Neural crest cell (in vitro differentiated cells): ENCODE results near the gene PGAP6. TPM values are rescaled to one million over a fixed set of nuclear protein-coding genes. Genes with fewer than 3 reads are reported as not detected.

Source experiments
- DNase-seq: peaks from one replicate; pipeline ENCODE4 v3.0.0; 2021; ENCODE audit warnings: low read depth, mixed read lengths, low spot score
- H3K27ac Mint-ChIP-seq: one replicate; pipeline ENCODE4 v1.8.0; 2021; ENCODE audit warnings: mild to moderate bottlenecking, mixed read lengths; ENCODE audit not compliant: unreplicated experiment
- H3K27me3 Mint-ChIP-seq: 2 replicates; pipeline ENCODE4 v1.8.0; 2021; ENCODE audit warnings: low read depth, mild to moderate bottlenecking, mixed read lengths
- H3K36me3 Mint-ChIP-seq: 2 replicates; pipeline ENCODE4 v1.8.0; 2021; ENCODE audit warnings: low read depth, mild to moderate bottlenecking, mixed read lengths
- H3K4me1 Mint-ChIP-seq: 2 replicates; pipeline ENCODE4 v1.8.0; 2021; ENCODE audit warnings: mixed read lengths
- H3K4me3 Mint-ChIP-seq: one replicate; pipeline ENCODE4 v1.8.0; 2021; ENCODE audit warnings: mild to moderate bottlenecking, mixed read lengths
- H3K9me3 Mint-ChIP-seq: 2 replicates; pipeline ENCODE4 v1.8.0; 2021; ENCODE audit warnings: mixed read lengths
- CTCF ChIP-seq: fragments of 200-600 bp; sonication (generic); conservative IDR thresholded peaks from 2 replicates; pipeline ENCODE4 v1.5.0; 2021; ENCODE audit warnings: antibody characterized with exemption, mild to moderate bottlenecking
- total RNA-seq: library from RNA; stranded (reverse); gene quantifications from 2 replicates; pipeline ENCODE4 v1.2.1, GENCODE V29; 2021

Gene PGAP6
- total RNA-seq, 1 donor from 2014 or later = 62.0 TPM

- Mint-ChIP-seq H3K9me3 (no peaks in the 10 kb centered on the region), H3K27ac (peak overlapping the region; percentile 50), H3K4me3 (peak overlapping the region; percentile 86), H3K36me3 (no peaks in the 10 kb centered on the region), H3K27me3 (peaks cover 6% of the 10 kb centered on the region), H3K4me1 (peaks cover 21% of the 10 kb centered on the region)
- peak; percentile 58 for TF ChIP-seq CTCF
- DNase-seq = peak; percentile 73
These were observed 16.1 kb upstream of the PGAP6 start for GRCh38 chr16:397736-398332.

- Mint-ChIP-seq H3K4me1 (peaks cover 21% of the 10 kb centered on the region), H3K4me3 (peak within 1 kb of the TSS; percentile 96)
These were observed 15.4 kb upstream of the PGAP6 start, which contains the start of gene NME4 for GRCh38 chr16:397135-397661. TSS of gene NME4 (plus strand) at chr16:397199. CDS start at chr16:397223, 24 bp downstream.

GRCh38 chr16:396605-397004, 14.8 kb upstream of the PGAP6 start:
- peak overlapping the region; percentile 98 for H3K27ac Mint-ChIP-seq
- peaks cover 2% of the 10 kb centered on the region for H3K36me3 Mint-ChIP-seq
- no peak for TF ChIP-seq CTCF
- H3K27me3 Mint-ChIP-seq = peaks cover 6% of the 10 kb centered on the region
- H3K9me3 Mint-ChIP-seq = peaks cover 2% of the 10 kb centered on the region
- H3K4me3 Mint-ChIP-seq = peak overlapping the region; percentile 96
- DNase-seq = peak; percentile 44
- H3K4me1 Mint-ChIP-seq = peaks cover 21% of the 10 kb centered on the region

More at GRCh38 chr16:397135-397661, 15.4 kb upstream of the PGAP6 start, which contains the start of gene NME4:
- H3K36me3 Mint-ChIP-seq = no peaks in the 10 kb centered on the region
- TF ChIP-seq CTCF = no peak
- H3K27me3 Mint-ChIP-seq = peaks cover 6% of the 10 kb centered on the region
- H3K27ac Mint-ChIP-seq = peak within 1 kb of the TSS; percentile 98
- DNase-seq = peak; percentile 41
- no peaks in the 10 kb centered on the region for H3K9me3 Mint-ChIP-seq

GRCh38 chr16:396199-396598, 14.4 kb upstream of the PGAP6 start:
- Mint-ChIP-seq H3K27ac (peak overlapping the region; percentile 40), H3K36me3 (peaks cover 2% of the 10 kb centered on the region), H3K27me3 (peaks cover 6% of the 10 kb centered on the region), H3K4me1 (peaks cover 21% of the 10 kb centered on the region), H3K4me3 (peak overlapping the region; percentile 96), H3K9me3 (peaks cover 2% of the 10 kb centered on the region)
- TF ChIP-seq CTCF = no peak
- DNase-seq = no peak

- H3K9me3 Mint-ChIP-seq = peaks cover 2% of the 10 kb centered on the region
These were observed 10.8 kb upstream of the PGAP6 start for GRCh38 chr16:392450-393030.

More at GRCh38 chr16:392450-393030, 10.8 kb upstream of the PGAP6 start:
- no peak for TF ChIP-seq CTCF
- H3K4me1 Mint-ChIP-seq = peaks cover 25% of the 10 kb centered on the region
- H3K36me3 Mint-ChIP-seq = peaks cover 2% of the 10 kb centered on the region
- H3K27ac Mint-ChIP-seq = no peak overlapping the region
- peak overlapping the region; percentile 80 for H3K4me3 Mint-ChIP-seq
- no peak for DNase-seq
- peaks cover 9% of the 10 kb centered on the region for H3K27me3 Mint-ChIP-seq
